HepG2 (cell line): Measurements from ENCODE around the gene MIA3. TPM values are rescaled to one million over a fixed set of nuclear protein-coding genes. Genes with fewer than 3 reads are reported as not detected.

ENCODE experiments used
- ATAC-seq: fragments of 200-7000 bp; cut with Tn5 transposase; 3 replicates; pipeline ENCODE4 v1.9.1; 2020; ENCODE audit warnings: mild to moderate bottlenecking, moderate library complexity
- BruUV-seq: library from RNA; stranded (reverse); fragments of 400-500 nt; replicated peaks from 2 replicates; lab custom pipeline; 2021; lab: Mats Ljungman, UMichigan
- CTCF ChIA-PET: fragments of 300-600 bp; formaldehyde crosslinking; extraction: SDS; loops from one replicate; lab custom pipeline; 2021; ENCODE audit warnings: low total read pairs, inconsistent platforms, low intra/inter-chr PET ratio; lab: Yijun Ruan, JAX
- POLR2A ChIA-PET: fragments of 350-600 bp; sonication (Branson Sonifier 250); formaldehyde crosslinking; loops from one replicate; lab custom pipeline; 2020; ENCODE audit warnings: antibody characterized with exemption, inconsistent platforms; lab: Yijun Ruan, JAX
- DNase-seq: peaks from one replicate; pipeline ENCODE4 v3.0.0-alpha.2; 2015; ENCODE audit warnings: low spot score
- FAIRE-seq: peaks from 3 replicates; lab custom pipeline; 2011; peaks lifted over from hg19 to GRCh38; lab: Jason Lieb, UNC
- H2AFZ ChIP-seq: one replicate; pipeline ENCODE4 v1.6.1; 2011; ENCODE audit warnings: low read length, inconsistent platforms
- H3K27ac ChIP-seq: fragments of 300-600 bp; 3 replicates; pipeline ENCODE4 v1.8.0; 2011; ENCODE audit warnings: mixed run types, mild to moderate bottlenecking, mixed read lengths, low read length, inconsistent platforms; ENCODE audit not compliant: insufficient read depth; ENCODE audit errors: extremely low read length
- H3K27me3 ChIP-seq, 2 experiments: fragments of 200-600 bp in 1 of 2; 2 replicates in 1 of 2; 3 replicates in 1 of 2; pipeline versions ENCODE4 v1.6.0 to v1.8.0; 2011; ENCODE audit warnings: low read length in 2 of 2, mild to moderate bottlenecking in 2 of 2, moderate library complexity in 2 of 2, inconsistent platforms in 1 of 2; ENCODE audit not compliant: insufficient read depth in 2 of 2, control insufficient read depth in 1 of 2
- H3K36me3 ChIP-seq, 2 experiments: fragments of 200-600 bp in 1 of 2; replicated peaks in 1 of 2; 2 replicates in 1 of 2; 3 replicates in 1 of 2; pipeline versions ENCODE4 v1.5.1 to v1.8.0; 2011; ENCODE audit warnings: low read length in 2 of 2, inconsistent platforms in 1 of 2; ENCODE audit not compliant: insufficient read depth in 2 of 2, control insufficient read depth in 1 of 2
- H3K4me1 ChIP-seq: 2 replicates; pipeline ENCODE4 v1.5.1; 2012; ENCODE audit warnings: low read length, inconsistent platforms; ENCODE audit not compliant: insufficient read depth
- H3K4me2 ChIP-seq: 2 replicates; pipeline ENCODE4 v1.6.0; 2011; ENCODE audit warnings: low read depth, low read length, inconsistent platforms
- H3K4me3 ChIP-seq, 3 experiments: fragments of 200-600 bp in 1 of 3; sonication (generic), shearing (Covaris generic) in 1 of 3; replicated peaks in 1 of 3; 2 replicates each; pipeline ENCODE4 v1.5.1; 2011 to 2016; ENCODE audit warnings: low read length in 3 of 3, inconsistent platforms in 2 of 3, low read depth in 2 of 3, mild to moderate bottlenecking in 2 of 3, control low read depth in 1 of 3, mixed read lengths in 1 of 3; ENCODE audit not compliant: insufficient read depth in 1 of 3
- H3K79me2 ChIP-seq: one replicate; pipeline ENCODE4 v1.6.1; 2011; ENCODE audit warnings: low read length, inconsistent platforms; ENCODE audit not compliant: insufficient read depth
- H3K9ac ChIP-seq: 2 replicates; pipeline ENCODE4 v1.6.0; 2011; ENCODE audit warnings: mild to moderate bottlenecking, low read depth, low read length, inconsistent platforms; ENCODE audit not compliant: insufficient read depth
- H3K9me3 ChIP-seq: 2 replicates; pipeline ENCODE4 v1.5.1; 2012; ENCODE audit warnings: mild to moderate bottlenecking, low read length
- H4K20me1 ChIP-seq: 2 replicates; pipeline ENCODE4 v1.6.0; 2011; ENCODE audit warnings: inconsistent platforms, mild to moderate bottlenecking, low read length, moderate library complexity; ENCODE audit not compliant: insufficient read depth
- HNRNPH1 ChIP-seq: fragments of 200-400 bp; formaldehyde crosslinking; optimal IDR thresholded peaks from 2 replicates; pipeline ENCODE3; 2017; ENCODE audit warnings: mild to moderate bottlenecking, low read depth, low read length
- MED1 ChIP-seq: sonication (generic); formaldehyde crosslinking; IDR thresholded peaks from 2 replicates; pipeline ENCODE4 v1.4.0; 2020; ENCODE audit warnings: missing genetic modification reagents
- NFATC3 ChIP-seq: sonication (generic); formaldehyde crosslinking; IDR thresholded peaks from 2 replicates; pipeline ENCODE4 v1.5.1; 2020; ENCODE audit warnings: mild to moderate bottlenecking, missing genetic modification reagents
- NKX3-1 ChIP-seq: sonication (generic); formaldehyde crosslinking; IDR thresholded peaks from 2 replicates; pipeline ENCODE4 v1.5.0; 2020; ENCODE audit warnings: missing genetic modification reagents
- NR0B2 ChIP-seq: sonication (generic); formaldehyde crosslinking; IDR thresholded peaks from 2 replicates; pipeline ENCODE4 v1.4.0; 2020; ENCODE audit warnings: mild to moderate bottlenecking, missing genetic modification reagents
- SATB2 ChIP-seq: sonication (generic); formaldehyde crosslinking; IDR thresholded peaks from 2 replicates; pipeline ENCODE4 v1.5.0; 2020; ENCODE audit warnings: missing genetic modification reagents
- TFDP1 ChIP-seq: IDR thresholded peaks from 2 replicates; pipeline ENCODE4 v1.6.1; 2016; ENCODE audit warnings: missing compliant biosample characterization, missing genetic modification reagents, borderline replicate concordance
- ZNF142 ChIP-seq: sonication (generic); formaldehyde crosslinking; IDR thresholded peaks from 2 replicates; pipeline ENCODE4 v1.4.0; 2020; ENCODE audit warnings: missing genetic modification reagents
- ZNF333 ChIP-seq: sonication (generic); formaldehyde crosslinking; IDR thresholded peaks from 2 replicates; pipeline ENCODE4 v1.4.0; 2020; ENCODE audit warnings: mild to moderate bottlenecking, missing genetic modification reagents, borderline replicate concordance
- ZSCAN5A ChIP-seq: sonication (generic); formaldehyde crosslinking; IDR thresholded peaks from 2 replicates; pipeline ENCODE4 v1.8.0; 2022; ENCODE audit warnings: mild to moderate bottlenecking, missing genetic modification reagents, borderline replicate concordance
- WGBS: methylation state at CpG from one replicate; pipeline ENCODE4 v1.1.6; 2017; ENCODE audit warnings: low lambda C conversion rate; 5-methylcytosine and 5-hydroxymethylcytosine counted together
- in situ Hi-C: cut with HindIII; loops from 2 replicates; pipeline ENCODE4 v1.10.0; 2017; ENCODE audit warnings: low pct_unique_long_range_greater_than_20kb; ENCODE audit not compliant: extremely low pct_ligation_motif_present
- intact Hi-C: fragments of 100-400 bp; cut with micrococcal nuclease; formaldehyde crosslinking; loops from one replicate; pipeline ENCODE4 v1.10.0; 2022; ENCODE audit not compliant: unreplicated experiment
- polyA plus RNA-seq, 8 experiments: library from polyadenylated mRNA; depleted of rRNA in 3 of 8; stranded (reverse) in 7 of 8; unstranded in 1 of 8; fragments of >200 nt; fragmentation: Illumina TruSeq in 4 of 8; extraction: Trizol in 4 of 8; gene quantifications; 2 replicates each; pipeline versions ENCODE4 v1.2.1 to v1.2.3, GENCODE V29; 2011 to 2016; ENCODE audit warnings: low read depth in 4 of 8, missing spikeins in 1 of 8, mixed read lengths in 1 of 8; ENCODE audit not compliant: insufficient read depth in 1 of 8
- total RNA-seq, 5 experiments: library from RNA; depleted of rRNA; stranded (reverse); fragments of >200 nt; fragmentation: Illumina TruSeq; extraction: Trizol; gene quantifications; 2 replicates each; pipeline ENCODE4 v1.2.3, GENCODE V29; 2016; ENCODE audit warnings: low read depth in 1 of 5

Gene MIA3
- total and polyA plus RNA-seq, 2 of the 13 experiments (the other 11 are each of a cell fraction or from before 2014, with no cell fraction given): 45.6 to 48.7 TPM

- no peaks in the 10 kb centered on the region for H3K4me1 ChIP-seq
- no peak for DNase-seq
- H3K4me3 ChIP-seq: no peak overlapping the region
- FAIRE-seq: no peak
- no peaks in the 10 kb centered on the region for H3K36me3 ChIP-seq
- no peaks in the 10 kb centered on the region for H3K9me3 ChIP-seq
- H3K9ac ChIP-seq: no peak overlapping the region
- in situ Hi-C loops: no loop called here
- no TSS peak for BruUV-seq
- no peak overlapping the region for H3K27ac ChIP-seq
- no peak overlapping the region; the same call in 1 of the 2 replicates for H3K4me2 ChIP-seq
- no peaks in the 10 kb centered on the region for H3K27me3 ChIP-seq
- no peak overlapping the region for H2AFZ ChIP-seq
- POLR2A ChIA-PET: no interaction called here
- H4K20me1 ChIP-seq: no peaks in the 10 kb centered on the region
- TF ChIP-seq ZNF333 (CRISPR knock-in tag): no peak
- no peak for TF ChIP-seq TFDP1 (CRISPR knock-in tag)
- TF ChIP-seq NR0B2 (CRISPR knock-in tag): no peak
- no peak for TF ChIP-seq NFATC3 (CRISPR knock-in tag)
- WGBS: 41% methylated on average over 3 of the region's 3 CpGs
- CTCF ChIA-PET: no interaction called here
- intact Hi-C loops: no loop called here
- ATAC-seq: no peak
- no peaks in the 10 kb centered on the region for H3K79me2 ChIP-seq
These were observed 16.6 kb upstream of the MIA3 start for GRCh38 chr1:222601257-222601656.

GRCh38 chr1:222606757-222607156 is 11.1 kb upstream of the MIA3 start:
- Histone ChIP-seq H3K4me3 (no peak overlapping the region), H2AFZ (no peak overlapping the region), H3K36me3 (no peaks in the 10 kb centered on the region), H3K27me3 (no peaks in the 10 kb centered on the region), H3K4me2 (no peak overlapping the region), H3K27ac (no peak overlapping the region), H4K20me1 (no peaks in the 10 kb centered on the region), H3K4me1 (no peaks in the 10 kb centered on the region), H3K9ac (no peak overlapping the region), H3K79me2 (no peaks in the 10 kb centered on the region), H3K9me3 (no peaks in the 10 kb centered on the region)
- DNase-seq: no peak
- intact Hi-C loops (no loop called here), in situ Hi-C loops (no loop called here)
- POLR2A ChIA-PET: interaction anchor here (1.4 kb wide), 1 partner anchor 17 kb away, joined by 3 read pairs; the partner anchor contains the start of gene TAF1A
- FAIRE-seq: no peak
- no TSS peak for BruUV-seq
- 13% methylated on average over 1 of the region's 1 CpG for WGBS
- no peak for ATAC-seq
- CTCF ChIA-PET: no interaction called here
- TF ChIP-seq MED1 (no peak), SATB2 (no peak), ZSCAN5A (CRISPR knock-in tag) (no peak), ZNF142 (CRISPR knock-in tag) (no peak), NKX3-1 (CRISPR knock-in tag) (no peak), HNRNPH1 (no peak)
